HCT116 (cell line): ENCODE data around the gene CCDC88C. TPM values are rescaled to one million over a fixed set of nuclear protein-coding genes. Genes with fewer than 3 reads are reported as not detected.
"Not testable (repeated sequence)": the region's sequence is repeated elsewhere in the genome, so short reads cannot be mapped to it uniquely, and the experiment has no call there.

Source experiments
- ATAC-seq: fragments of 200-7000 bp; cut with Tn5 transposase; 2 replicates; pipeline ENCODE4 v1.9.1; 2020; ENCODE audit warnings: mild to moderate bottlenecking, moderate library complexity
- BruUV-seq: library from RNA; stranded (reverse); fragments of 400-500 nt; replicated peaks from 2 replicates; lab custom pipeline; 2021; lab: Mats Ljungman, UMichigan
- CTCF ChIA-PET: fragments of 300-600 bp; sonication (Branson Sonifier 250); formaldehyde crosslinking; loops from one replicate; lab custom pipeline; 2021; ENCODE audit warnings: antibody characterized with exemption; lab: Charles Lee
- POLR2A ChIA-PET: fragments of 300-600, 350-600 bp; sonication (Branson Sonifier 250); formaldehyde crosslinking; loops from one replicate; lab custom pipeline; 2021; ENCODE audit warnings: antibody characterized with exemption; lab: Charles Lee
- RAD21 ChIA-PET, 2 experiments: fragments of 300-600 bp; sonication (Branson Sonifier 250); formaldehyde crosslinking; loops; one replicate each; lab custom pipeline; 2023; ENCODE audit warnings: low total read pairs in 2 of 2; ENCODE audit not compliant: uncharacterized antibody in 2 of 2, unreplicated experiment in 2 of 2, low non-redundant PET in 1 of 2; lab: Charles Lee
- DNase-seq: peaks from one replicate; pipeline ENCODE4 v3.0.0-alpha.2; 2010; ENCODE audit warnings: low read depth, low spot score
- H2AFZ ChIP-seq: fragments of 200-600 bp; shearing (Covaris generic), sonication (generic); 2 replicates; pipeline ENCODE4 v1.6.1; 2017; ENCODE audit warnings: low read depth, mixed run types, mixed read lengths, antibody characterized with exemption, low read length; ENCODE audit not compliant: poor library complexity, severe bottlenecking
- H3K27ac ChIP-seq: 2 replicates; pipeline ENCODE4 v1.5.1; 2012; ENCODE audit warnings: low read depth, low read length
- H3K27me3 ChIP-seq: fragments of 200-600 bp; sonication (generic); 2 replicates; pipeline ENCODE4 v1.6.1; 2016; ENCODE audit warnings: mixed run types, low read length, mixed read lengths; ENCODE audit not compliant: insufficient read depth
- H3K36me3 ChIP-seq, 2 experiments: fragments of 200-500 bp in 1 of 2; fragments of 200-600 bp in 1 of 2; sonication (Bioruptor generic) in 1 of 2; sonication (generic) in 1 of 2; 2 replicates each; pipeline versions ENCODE4 v1.5.1 to v1.6.1; 2014 to 2016; ENCODE audit warnings: low read length in 2 of 2, inconsistent platforms in 1 of 2, mixed read lengths in 1 of 2, mixed run types in 1 of 2; ENCODE audit not compliant: insufficient read depth in 2 of 2, control insufficient read depth in 1 of 2
- H3K4me1 ChIP-seq, 2 experiments: fragments of 200-600 bp in 1 of 2; sonication (generic) in 1 of 2; 2 replicates each; pipeline versions ENCODE4 v1.5.1 to v1.6.1; 2012 to 2017; ENCODE audit warnings: low read length in 2 of 2, inconsistent platforms in 1 of 2, mild to moderate bottlenecking in 1 of 2, mixed read lengths in 1 of 2, mixed run types in 1 of 2, moderate library complexity in 1 of 2; ENCODE audit not compliant: insufficient read depth in 2 of 2, control insufficient read depth in 1 of 2
- H3K4me2 ChIP-seq: fragments of 200-600 bp; sonication (generic); 2 replicates; pipeline ENCODE4 v1.6.1; 2017; ENCODE audit warnings: mixed run types, low read length, mixed read lengths
- H3K4me3 ChIP-seq, 2 experiments: fragments of 200-600 bp in 1 of 2; sonication (generic) in 1 of 2; replicated peaks in 1 of 2; 2 replicates each; pipeline ENCODE4 v1.5.1; 2011 to 2016; ENCODE audit warnings: low read length in 2 of 2, control low read depth in 1 of 2, low read depth in 1 of 2, mild to moderate bottlenecking in 1 of 2, mixed read lengths in 1 of 2, mixed run types in 1 of 2
- H3K79me2 ChIP-seq: fragments of 200-600 bp; sonication (generic); 2 replicates; pipeline ENCODE4 v1.6.1; 2017; ENCODE audit warnings: mild to moderate bottlenecking, mixed run types, low read length, moderate library complexity, mixed read lengths; ENCODE audit not compliant: insufficient read depth
- H3K9ac ChIP-seq: fragments of 200-600 bp; sonication (generic); 2 replicates; pipeline ENCODE4 v1.6.1; 2016; ENCODE audit warnings: low read length, mixed read lengths
- H3K9me2 ChIP-seq: fragments of 200-600 bp; sonication (generic), shearing (Covaris generic); 2 replicates; pipeline ENCODE4 v1.6.1; 2017; ENCODE audit warnings: mixed run types, mild to moderate bottlenecking, moderate library complexity; ENCODE audit not compliant: insufficient read depth
- H3K9me3 ChIP-seq, 2 experiments: fragments of 200-500 bp in 1 of 2; fragments of 200-600 bp in 1 of 2; sonication (Bioruptor generic) in 1 of 2; sonication (generic) in 1 of 2; 2 replicates each; pipeline ENCODE4 v1.6.1; 2014 to 2017; ENCODE audit warnings: low read length in 2 of 2, mixed read lengths in 2 of 2, inconsistent platforms in 1 of 2, low read depth in 1 of 2, mild to moderate bottlenecking in 1 of 2, mixed run types in 1 of 2, moderate library complexity in 1 of 2; ENCODE audit not compliant: control insufficient read depth in 1 of 2, insufficient read depth in 1 of 2
- H4K20me1 ChIP-seq: fragments of 200-600 bp; sonication (generic), shearing (Covaris generic); 2 replicates; pipeline ENCODE4 v1.6.1; 2017; ENCODE audit warnings: mixed run types, mild to moderate bottlenecking, moderate library complexity; ENCODE audit not compliant: insufficient read depth
- EGR1 ChIP-seq: IDR thresholded peaks from 2 replicates; pipeline ENCODE4 v1.6.1; 2012; ENCODE audit warnings: low read depth
- EZH2phosphoT487 ChIP-seq: fragments of 200-600 bp; IDR thresholded peaks from 2 replicates; pipeline ENCODE4 v1.6.1; 2018; ENCODE audit warnings: antibody characterized with exemption, borderline replicate concordance
- FOSL1 ChIP-seq: IDR thresholded peaks from 2 replicates; pipeline ENCODE4 v1.6.1; 2012; ENCODE audit warnings: low read depth
- POLR2AphosphoS5 ChIP-seq: IDR thresholded peaks from 2 replicates; pipeline ENCODE4 v1.6.1; 2011; ENCODE audit warnings: mild to moderate bottlenecking, low read depth, low read length, moderate library complexity
- RAD21 ChIP-seq: IDR thresholded peaks from 2 replicates; pipeline ENCODE4 v1.6.1; 2012; ENCODE audit warnings: low read depth, mild to moderate bottlenecking
- SIN3A ChIP-seq: IDR thresholded peaks from 2 replicates; pipeline ENCODE4 v1.6.1; 2012; ENCODE audit warnings: low read depth
- SRF ChIP-seq: IDR thresholded peaks from 2 replicates; pipeline ENCODE4 v1.6.1; 2012; ENCODE audit warnings: low read depth
- TCF7L2 ChIP-seq: IDR thresholded peaks from 2 replicates; pipeline ENCODE4 v1.7.0; 2011; ENCODE audit warnings: borderline replicate concordance, inconsistent platforms; ENCODE audit not compliant: insufficient read depth, insufficient read length; ENCODE audit errors: extremely low read depth
- ZFX ChIP-seq: fragments of 450-650 bp; IDR thresholded peaks from 2 replicates; pipeline ENCODE4 v1.6.1; 2017
- intact Hi-C: fragments of 100-400 bp; cut with micrococcal nuclease; formaldehyde crosslinking; loops from 2 replicates; pipeline ENCODE4 v1.10.0; 2022
- total RNA-seq: library from RNA; stranded (reverse); gene quantifications from one replicate; pipeline ENCODE4 v1.2.1, GENCODE V29; 2021; ENCODE audit not compliant: unreplicated experiment
- TF ChIP-seq, protein P1 (sequence below), 3 experiments: fragments of 200-600 bp in 1 of 3; sonication (generic) in 1 of 3; IDR thresholded peaks in 2 of 3; conservative IDR thresholded peaks in 1 of 3; 2 replicates each; pipeline ENCODE4 v1.5.1; 2012 to 2017; ENCODE audit warnings: low read depth in 2 of 3, low read length in 2 of 3, antibody characterized with exemption in 1 of 3, borderline replicate concordance in 1 of 3, control low read depth in 1 of 3, mild to moderate bottlenecking in 1 of 3, mixed read lengths in 1 of 3, mixed run types in 1 of 3, moderate library complexity in 1 of 3; ENCODE audit not compliant: insufficient read depth in 1 of 3

Gene CCDC88C
- total RNA-seq, 1 experiment from 2014 or later: 20.8 TPM

DNA sequence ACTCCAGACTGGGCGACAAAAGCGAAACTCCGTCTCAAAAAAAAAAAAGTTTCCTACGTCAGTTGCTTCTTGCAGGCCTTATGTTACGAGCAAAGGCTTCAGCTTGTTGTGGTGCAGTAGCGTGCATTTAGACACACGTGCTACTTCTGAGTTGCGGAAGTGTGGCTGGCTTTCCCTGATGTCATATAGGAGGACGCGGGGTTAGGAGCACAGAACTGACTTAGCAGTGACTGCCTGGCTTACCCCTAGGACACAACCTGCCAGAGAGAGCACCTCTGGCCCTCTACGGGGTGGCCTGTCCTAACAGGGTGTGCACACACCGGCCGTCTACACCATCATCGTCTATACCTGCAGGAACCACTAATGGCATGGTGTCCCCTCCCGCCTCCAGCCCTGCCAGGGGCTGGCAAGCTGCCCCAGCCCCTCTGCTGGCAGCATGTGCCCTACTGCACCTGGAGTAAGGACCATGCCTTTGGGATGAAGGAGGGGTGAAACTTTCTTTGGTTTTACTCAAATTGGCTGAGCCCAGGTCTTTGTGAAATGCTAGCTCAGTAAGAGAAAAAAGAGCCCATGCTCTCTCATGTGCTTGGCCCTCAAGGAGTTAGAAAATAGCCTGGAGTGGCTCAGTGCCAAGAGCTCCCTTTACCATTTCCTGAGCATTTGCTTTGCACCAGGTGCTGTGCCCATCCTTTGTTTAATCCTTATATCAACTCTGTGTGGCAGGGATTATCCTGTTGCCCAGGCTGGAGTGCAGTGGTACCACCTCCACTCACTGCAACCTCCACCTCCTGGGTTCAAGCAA lies 171.4 kb downstream of the CCDC88C start:
- intact Hi-C loops: no loop called here
- POLR2A ChIA-PET: interaction anchor here (0.7 kb wide), 1 partner anchor 86 kb away, joined by 3 read pairs; no protein-coding TSS in a partner anchor
- no peaks in the 10 kb centered on the region for H3K36me3 ChIP-seq
- peaks cover 0 to 6% of the 10 kb centered on the region in 2 experiments; a peak in 1 of 4 replicates for H3K4me1 ChIP-seq
- ATAC-seq (no peak), DNase-seq (no peak)
- TF ChIP-seq TCF7L2: no peak
- no peak for TF ChIP-seq SRF
- no peak for TF ChIP-seq SIN3A
- TF ChIP-seq FOSL1: no peak
- TF ChIP-seq, protein P1, sequence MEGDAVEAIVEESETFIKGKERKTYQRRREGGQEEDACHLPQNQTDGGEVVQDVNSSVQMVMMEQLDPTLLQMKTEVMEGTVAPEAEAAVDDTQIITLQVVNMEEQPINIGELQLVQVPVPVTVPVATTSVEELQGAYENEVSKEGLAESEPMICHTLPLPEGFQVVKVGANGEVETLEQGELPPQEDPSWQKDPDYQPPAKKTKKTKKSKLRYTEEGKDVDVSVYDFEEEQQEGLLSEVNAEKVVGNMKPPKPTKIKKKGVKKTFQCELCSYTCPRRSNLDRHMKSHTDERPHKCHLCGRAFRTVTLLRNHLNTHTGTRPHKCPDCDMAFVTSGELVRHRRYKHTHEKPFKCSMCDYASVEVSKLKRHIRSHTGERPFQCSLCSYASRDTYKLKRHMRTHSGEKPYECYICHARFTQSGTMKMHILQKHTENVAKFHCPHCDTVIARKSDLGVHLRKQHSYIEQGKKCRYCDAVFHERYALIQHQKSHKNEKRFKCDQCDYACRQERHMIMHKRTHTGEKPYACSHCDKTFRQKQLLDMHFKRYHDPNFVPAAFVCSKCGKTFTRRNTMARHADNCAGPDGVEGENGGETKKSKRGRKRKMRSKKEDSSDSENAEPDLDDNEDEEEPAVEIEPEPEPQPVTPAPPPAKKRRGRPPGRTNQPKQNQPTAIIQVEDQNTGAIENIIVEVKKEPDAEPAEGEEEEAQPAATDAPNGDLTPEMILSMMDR (IDR thresholded peaks at IDR 0.05 in 2 of 3, conservative IDR thresholded peaks at IDR 0.05 in 1 of 3; ENCODE audit: borderline replicate concordance in 1 of 3, insufficient read depth in 1 of 3, low read depth in 2 of 3, low read length in 2 of 3): no peak
- no peak for TF ChIP-seq EGR1
- no peak for TF ChIP-seq RAD21
- TF ChIP-seq EZH2phosphoT487: no peak
- no peak for TF ChIP-seq POLR2AphosphoS5
- no peak for TF ChIP-seq ZFX
- H3K9me3 ChIP-seq: no peaks in the 10 kb centered on the region
- H2AFZ ChIP-seq: no peak overlapping the region
- H3K27ac ChIP-seq: no peak overlapping the region
- H3K79me2 ChIP-seq: no peaks in the 10 kb centered on the region
- no peaks in the 10 kb centered on the region for H3K9me2 ChIP-seq
- H3K9ac ChIP-seq: no peak overlapping the region
- H3K4me3 ChIP-seq: no peak overlapping the region
- H3K27me3 ChIP-seq: no peaks in the 10 kb centered on the region
- RAD21 ChIA-PET: no interaction called here
- no peaks in the 10 kb centered on the region for H4K20me1 ChIP-seq
- BruUV-seq: no TSS peak
- no peak overlapping the region for H3K4me2 ChIP-seq
- CTCF ChIA-PET: no interaction called here

DNA sequence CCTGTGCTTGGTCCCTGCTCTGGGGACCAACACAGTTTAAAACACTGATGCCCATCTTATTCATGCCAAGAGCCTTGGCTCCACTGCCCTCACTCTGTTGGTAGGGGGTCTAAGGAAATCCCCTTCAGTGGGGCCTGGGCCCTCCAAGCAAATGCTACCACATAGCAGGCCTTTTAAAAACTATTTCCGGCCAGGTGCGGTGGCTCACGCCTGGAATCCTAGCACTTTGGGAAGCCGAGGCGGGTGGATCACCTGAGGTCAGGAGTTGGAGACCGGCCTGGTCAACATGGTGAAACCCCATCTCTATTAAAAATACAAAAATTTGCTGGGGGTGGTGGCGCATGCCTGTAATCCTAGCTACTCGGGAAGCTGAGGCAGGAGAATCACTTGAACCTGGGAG lies 172.0 kb downstream of the CCDC88C start:
- POLR2A ChIA-PET, H3K27me3 ChIP-seq, DNase-seq, RAD21 ChIA-PET, ATAC-seq, H2AFZ ChIP-seq, H3K4me1 ChIP-seq, H3K9me2 ChIP-seq, H3K4me3 ChIP-seq, H4K20me1 ChIP-seq, H3K9ac ChIP-seq, intact Hi-C loops, H3K4me2 ChIP-seq, BruUV-seq, CTCF ChIA-PET, H3K79me2 ChIP-seq, H3K9me3 ChIP-seq, H3K27ac ChIP-seq, H3K36me3 ChIP-seq: not testable (repeated sequence)
